ENCODE measurements around the gene TRIM74. TPM values are rescaled to one million over a fixed set of nuclear protein-coding genes. Genes with fewer than 3 reads are reported as not detected.
"Not testable (repeated sequence)": the region's sequence is repeated elsewhere in the genome, so short reads cannot be mapped to it uniquely, and the experiment has no call there.

TRIM74 gene
- polyA plus RNA-seq, 1 of the 3 experiments (the other 2 are of a cell fraction) = 0.21 TPM

DNA sequence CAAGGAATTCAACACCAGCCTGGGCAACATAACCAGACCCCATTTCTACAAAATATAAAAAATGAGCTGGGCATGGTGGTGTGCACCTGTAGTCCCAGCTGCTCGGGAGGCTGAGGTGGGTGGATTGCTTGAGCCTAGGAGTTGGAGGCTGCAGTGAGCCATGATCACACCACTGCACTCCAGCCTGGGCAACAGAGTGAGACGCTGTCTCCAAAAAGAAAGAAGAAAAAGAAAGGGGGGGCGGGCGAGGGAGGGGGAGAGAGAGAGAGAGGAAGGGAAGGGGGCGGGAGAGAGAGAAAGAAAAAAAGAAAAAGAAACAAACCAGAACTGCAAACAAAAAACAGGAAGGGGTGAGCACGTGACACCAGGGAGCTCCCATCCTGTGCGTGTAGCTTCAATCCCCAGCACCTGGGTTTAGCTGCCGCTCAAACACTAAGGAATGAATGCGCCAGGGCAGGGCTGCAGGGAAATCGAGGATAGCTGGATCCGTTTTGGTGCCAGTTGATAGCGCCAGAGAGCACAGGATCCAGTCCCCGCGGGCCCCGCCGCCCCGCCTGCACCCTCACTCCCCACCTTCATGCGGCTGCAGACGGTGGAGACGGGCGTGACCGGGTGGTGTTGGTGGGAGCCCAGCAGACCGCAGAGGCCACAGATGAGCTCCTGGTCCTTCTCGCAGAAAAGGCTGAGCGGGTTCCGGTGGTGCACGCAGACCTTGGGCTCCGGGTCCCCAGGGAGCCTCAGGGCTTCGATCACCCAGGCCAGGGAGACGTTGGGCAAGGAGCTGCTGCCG is 3.9 kb downstream of the TRIM74 start:
- H3K4me2 ChIP-seq; H3K9ac ChIP-seq; H3K9me3 ChIP-seq; H3K79me2 ChIP-seq (ENCODE audit: insufficient read depth); H3K36me3 ChIP-seq (replicated peaks in 1 of 2; ENCODE audit: control insufficient read depth in 1 of 2, insufficient read depth in 2 of 2, low read length in 1 of 2); H3F3A ChIP-seq (replicated peaks; ENCODE audit: insufficient read depth); H2AFZ ChIP-seq (ENCODE audit: low read depth); POLR2A ChIA-PET; H3K27me3 ChIP-seq (ENCODE audit: insufficient read depth); H4K20me1 ChIP-seq (ENCODE audit: insufficient read depth); H3K9me2 ChIP-seq; CTCF ChIA-PET; DNase-seq; H3K27ac ChIP-seq (ENCODE audit: low read depth in 2 of 2, low read length in 1 of 2); H3K4me1 ChIP-seq (ENCODE audit: control insufficient read depth in 1 of 2, insufficient read depth in 2 of 2, low read depth in 1 of 2, low read length in 1 of 2); H3K4me3 ChIP-seq (ENCODE audit: low read depth in 2 of 2, low read length in 1 of 2): not testable (repeated sequence)
- WGBS (ENCODE audit: low lambda C conversion rate) = no CpG with 5 or more reads among the region's 31 CpGs

DNA sequence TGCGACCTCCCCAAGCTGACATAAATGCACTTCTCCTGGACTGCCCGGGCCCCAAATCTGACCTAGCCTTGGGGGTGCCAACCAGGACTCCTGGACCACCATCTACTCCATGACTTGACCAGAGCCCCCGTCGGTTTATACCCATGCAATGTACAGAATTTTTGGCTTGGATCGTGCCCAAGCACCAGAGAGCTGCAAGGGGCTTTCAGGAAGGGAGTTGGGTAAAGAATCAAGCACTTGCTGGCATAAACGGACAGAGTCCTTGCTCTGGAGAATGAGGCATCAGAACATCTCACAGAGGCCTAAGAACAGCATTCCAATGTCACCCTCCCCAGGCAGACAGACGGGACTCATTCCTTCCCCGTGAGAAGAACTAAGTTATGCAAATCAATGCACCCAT is 6.2 kb downstream of the TRIM74 start:
- H3F3A ChIP-seq (replicated peaks; ENCODE audit: insufficient read depth); H3K4me1 ChIP-seq (ENCODE audit: control insufficient read depth in 1 of 2, insufficient read depth in 2 of 2, low read depth in 1 of 2, low read length in 1 of 2); H4K20me1 ChIP-seq (ENCODE audit: insufficient read depth); H2AFZ ChIP-seq (ENCODE audit: low read depth); H3K4me2 ChIP-seq; H3K9me2 ChIP-seq; H3K36me3 ChIP-seq (replicated peaks in 1 of 2; ENCODE audit: control insufficient read depth in 1 of 2, insufficient read depth in 2 of 2, low read length in 1 of 2); H3K27ac ChIP-seq (ENCODE audit: low read depth in 2 of 2, low read length in 1 of 2); H3K79me2 ChIP-seq (ENCODE audit: insufficient read depth); POLR2A ChIA-PET; H3K27me3 ChIP-seq (ENCODE audit: insufficient read depth); CTCF ChIA-PET; H3K9ac ChIP-seq; H3K4me3 ChIP-seq (ENCODE audit: low read depth in 2 of 2, low read length in 1 of 2); DNase-seq; H3K9me3 ChIP-seq: not testable (repeated sequence)
- 61% methylated on average over 2 of the region's 8 CpGs for WGBS (ENCODE audit: low lambda C conversion rate)

DNA sequence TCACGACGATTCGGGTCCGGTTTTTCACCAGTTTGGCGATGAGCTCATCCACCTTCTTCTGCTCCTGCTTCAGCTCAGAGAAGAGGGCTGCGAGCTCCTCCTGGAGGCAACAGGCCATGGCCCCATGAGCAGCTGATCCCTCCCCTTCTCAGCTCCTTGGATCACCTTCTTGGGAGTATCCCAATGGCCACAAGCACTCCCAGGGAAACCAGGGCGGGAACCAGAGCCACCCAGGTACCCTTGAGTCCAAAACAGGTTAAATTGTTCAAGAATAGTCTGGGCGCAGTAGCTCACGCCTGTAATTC is 8.0 kb downstream of the TRIM74 start:
- DNase-seq; H3K36me3 ChIP-seq (replicated peaks in 1 of 2; ENCODE audit: control insufficient read depth in 1 of 2, insufficient read depth in 2 of 2, low read length in 1 of 2); H3K9me3 ChIP-seq; H3K4me1 ChIP-seq (ENCODE audit: control insufficient read depth in 1 of 2, insufficient read depth in 2 of 2, low read depth in 1 of 2, low read length in 1 of 2); POLR2A ChIA-PET; H3K79me2 ChIP-seq (ENCODE audit: insufficient read depth); H2AFZ ChIP-seq (ENCODE audit: low read depth); H4K20me1 ChIP-seq (ENCODE audit: insufficient read depth); H3K4me2 ChIP-seq; H3K4me3 ChIP-seq (ENCODE audit: low read depth in 2 of 2, low read length in 1 of 2); H3K9ac ChIP-seq; H3K27me3 ChIP-seq (ENCODE audit: insufficient read depth); H3K27ac ChIP-seq (ENCODE audit: low read depth in 2 of 2, low read length in 1 of 2); H3F3A ChIP-seq (replicated peaks; ENCODE audit: insufficient read depth); H3K9me2 ChIP-seq; CTCF ChIA-PET: not testable (repeated sequence)
- no CpG with 5 or more reads among the region's 9 CpGs for WGBS (ENCODE audit: low lambda C conversion rate)

DNA sequence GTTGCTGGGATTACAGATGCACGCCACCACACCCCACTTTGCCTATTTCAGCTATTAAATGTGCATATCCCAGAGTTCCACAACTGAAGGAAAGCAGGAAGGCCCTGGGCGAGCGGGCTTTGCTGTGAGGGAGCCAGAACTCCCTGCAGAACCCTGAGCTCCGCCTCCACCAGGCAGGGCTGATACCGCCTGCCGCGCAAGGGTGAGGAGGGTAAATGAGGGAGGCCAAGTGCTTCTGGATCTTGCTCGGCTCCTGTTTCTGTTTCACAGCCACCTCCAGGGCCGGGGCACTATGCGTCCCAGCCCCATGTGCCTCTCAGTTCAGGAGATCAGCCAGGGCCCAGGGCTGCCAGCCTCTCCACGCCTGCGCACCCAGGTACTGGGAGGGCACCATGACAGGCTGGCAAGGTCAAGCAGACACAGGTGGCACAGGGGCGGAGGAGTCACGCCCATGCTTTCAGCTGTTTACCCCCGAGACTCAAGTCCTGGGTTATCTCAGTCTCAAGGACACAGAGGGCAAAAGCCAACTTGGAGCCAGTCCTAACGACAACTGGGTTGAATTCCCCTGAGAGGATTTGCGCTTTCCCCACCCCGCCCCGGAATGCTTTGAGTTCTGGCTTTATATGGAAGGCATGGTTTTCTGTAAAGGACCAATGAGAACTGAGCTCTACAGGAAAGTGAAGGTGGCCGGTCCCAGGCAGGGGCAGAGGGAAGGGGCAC is 8.5 kb downstream of the TRIM74 start:
- H3K27me3 ChIP-seq (ENCODE audit: insufficient read depth); H3K27ac ChIP-seq (ENCODE audit: low read depth in 2 of 2, low read length in 1 of 2); H4K20me1 ChIP-seq (ENCODE audit: insufficient read depth); H3K9me2 ChIP-seq; H3K4me3 ChIP-seq (ENCODE audit: low read depth in 2 of 2, low read length in 1 of 2); DNase-seq; H2AFZ ChIP-seq (ENCODE audit: low read depth); H3K79me2 ChIP-seq (ENCODE audit: insufficient read depth); H3K36me3 ChIP-seq (replicated peaks in 1 of 2; ENCODE audit: control insufficient read depth in 1 of 2, insufficient read depth in 2 of 2, low read length in 1 of 2); H3K4me2 ChIP-seq; H3F3A ChIP-seq (replicated peaks; ENCODE audit: insufficient read depth); H3K4me1 ChIP-seq (ENCODE audit: control insufficient read depth in 1 of 2, insufficient read depth in 2 of 2, low read depth in 1 of 2, low read length in 1 of 2); H3K9ac ChIP-seq; CTCF ChIA-PET; H3K9me3 ChIP-seq; POLR2A ChIA-PET: not testable (repeated sequence)
- WGBS (ENCODE audit: low lambda C conversion rate) = no CpG with 5 or more reads among the region's 20 CpGs

DNA sequence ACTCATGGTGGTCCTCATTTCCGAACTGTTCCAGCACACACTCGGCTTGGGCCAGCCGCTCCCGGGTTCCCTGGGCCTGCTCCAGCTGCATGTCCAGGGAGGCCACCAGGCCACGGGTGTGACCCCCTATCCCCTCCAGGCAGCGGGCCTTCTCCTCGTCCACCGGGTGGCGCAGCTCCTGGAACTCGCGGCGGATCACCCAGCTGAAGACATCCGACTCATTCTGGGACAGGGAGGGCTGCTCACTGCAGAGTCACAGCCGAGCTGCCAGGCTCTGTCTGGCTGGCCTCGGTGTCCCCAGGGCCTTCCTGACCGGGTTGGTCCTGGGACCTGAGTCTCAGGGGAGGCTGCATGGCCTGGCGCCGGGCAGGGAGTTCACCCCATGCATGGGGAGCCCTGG is 9.2 kb downstream of the TRIM74 start:
- H3K4me1 ChIP-seq (ENCODE audit: control insufficient read depth in 1 of 2, insufficient read depth in 2 of 2, low read depth in 1 of 2, low read length in 1 of 2); H4K20me1 ChIP-seq (ENCODE audit: insufficient read depth); H3K4me3 ChIP-seq (ENCODE audit: low read depth in 2 of 2, low read length in 1 of 2); CTCF ChIA-PET; H3K4me2 ChIP-seq; H3F3A ChIP-seq (replicated peaks; ENCODE audit: insufficient read depth); H3K9me3 ChIP-seq; H3K36me3 ChIP-seq (replicated peaks in 1 of 2; ENCODE audit: control insufficient read depth in 1 of 2, insufficient read depth in 2 of 2, low read length in 1 of 2); H3K27ac ChIP-seq (ENCODE audit: low read depth in 2 of 2, low read length in 1 of 2); POLR2A ChIA-PET; H2AFZ ChIP-seq (ENCODE audit: low read depth); H3K9ac ChIP-seq; H3K27me3 ChIP-seq (ENCODE audit: insufficient read depth); DNase-seq; H3K9me2 ChIP-seq; H3K79me2 ChIP-seq (ENCODE audit: insufficient read depth): not testable (repeated sequence)
- 77% methylated on average over 4 of the region's 18 CpGs for WGBS (ENCODE audit: low lambda C conversion rate)
